HCT116 (cell line): Measurements from ENCODE around the gene ADH6. TPM values are rescaled to one million over a fixed set of nuclear protein-coding genes. Genes with fewer than 3 reads are reported as not detected.

Experiments used
- ATAC-seq: fragments of 200-7000 bp; cut with Tn5 transposase; 2 replicates; pipeline ENCODE4 v1.9.1; 2020; ENCODE audit warnings: mild to moderate bottlenecking, moderate library complexity
- BruUV-seq: library from RNA; stranded (reverse); fragments of 400-500 nt; replicated peaks from 2 replicates; lab custom pipeline; 2021; lab: Mats Ljungman, UMichigan
- CTCF ChIA-PET: fragments of 300-600 bp; sonication (Branson Sonifier 250); formaldehyde crosslinking; loops from one replicate; lab custom pipeline; 2021; ENCODE audit warnings: antibody characterized with exemption; lab: Charles Lee
- POLR2A ChIA-PET: fragments of 300-600, 350-600 bp; sonication (Branson Sonifier 250); formaldehyde crosslinking; loops from one replicate; lab custom pipeline; 2021; ENCODE audit warnings: antibody characterized with exemption; lab: Charles Lee
- RAD21 ChIA-PET, 2 experiments: fragments of 300-600 bp; sonication (Branson Sonifier 250); formaldehyde crosslinking; loops; one replicate each; lab custom pipeline; 2023; ENCODE audit warnings: low total read pairs in 2 of 2; ENCODE audit not compliant: uncharacterized antibody in 2 of 2, unreplicated experiment in 2 of 2, low non-redundant PET in 1 of 2; lab: Charles Lee
- DNase-seq: peaks from one replicate; pipeline ENCODE4 v3.0.0-alpha.2; 2010; ENCODE audit warnings: low read depth, low spot score
- H2AFZ ChIP-seq: fragments of 200-600 bp; shearing (Covaris generic), sonication (generic); 2 replicates; pipeline ENCODE4 v1.6.1; 2017; ENCODE audit warnings: low read depth, mixed run types, mixed read lengths, antibody characterized with exemption, low read length; ENCODE audit not compliant: poor library complexity, severe bottlenecking
- H3K27ac ChIP-seq: 2 replicates; pipeline ENCODE4 v1.5.1; 2012; ENCODE audit warnings: low read depth, low read length
- H3K27me3 ChIP-seq: fragments of 200-600 bp; sonication (generic); 2 replicates; pipeline ENCODE4 v1.6.1; 2016; ENCODE audit warnings: mixed run types, low read length, mixed read lengths; ENCODE audit not compliant: insufficient read depth
- H3K36me3 ChIP-seq, 2 experiments: fragments of 200-500 bp in 1 of 2; fragments of 200-600 bp in 1 of 2; sonication (Bioruptor generic) in 1 of 2; sonication (generic) in 1 of 2; 2 replicates each; pipeline versions ENCODE4 v1.5.1 to v1.6.1; 2014 to 2016; ENCODE audit warnings: low read length in 2 of 2, inconsistent platforms in 1 of 2, mixed read lengths in 1 of 2, mixed run types in 1 of 2; ENCODE audit not compliant: insufficient read depth in 2 of 2, control insufficient read depth in 1 of 2
- H3K4me1 ChIP-seq, 2 experiments: fragments of 200-600 bp in 1 of 2; sonication (generic) in 1 of 2; 2 replicates each; pipeline versions ENCODE4 v1.5.1 to v1.6.1; 2012 to 2017; ENCODE audit warnings: low read length in 2 of 2, inconsistent platforms in 1 of 2, mild to moderate bottlenecking in 1 of 2, mixed read lengths in 1 of 2, mixed run types in 1 of 2, moderate library complexity in 1 of 2; ENCODE audit not compliant: insufficient read depth in 2 of 2, control insufficient read depth in 1 of 2
- H3K4me2 ChIP-seq: fragments of 200-600 bp; sonication (generic); 2 replicates; pipeline ENCODE4 v1.6.1; 2017; ENCODE audit warnings: mixed run types, low read length, mixed read lengths
- H3K4me3 ChIP-seq, 2 experiments: fragments of 200-600 bp in 1 of 2; sonication (generic) in 1 of 2; replicated peaks in 1 of 2; 2 replicates each; pipeline ENCODE4 v1.5.1; 2011 to 2016; ENCODE audit warnings: low read length in 2 of 2, control low read depth in 1 of 2, low read depth in 1 of 2, mild to moderate bottlenecking in 1 of 2, mixed read lengths in 1 of 2, mixed run types in 1 of 2
- H3K79me2 ChIP-seq: fragments of 200-600 bp; sonication (generic); 2 replicates; pipeline ENCODE4 v1.6.1; 2017; ENCODE audit warnings: mild to moderate bottlenecking, mixed run types, low read length, moderate library complexity, mixed read lengths; ENCODE audit not compliant: insufficient read depth
- H3K9ac ChIP-seq: fragments of 200-600 bp; sonication (generic); 2 replicates; pipeline ENCODE4 v1.6.1; 2016; ENCODE audit warnings: low read length, mixed read lengths
- H3K9me2 ChIP-seq: fragments of 200-600 bp; sonication (generic), shearing (Covaris generic); 2 replicates; pipeline ENCODE4 v1.6.1; 2017; ENCODE audit warnings: mixed run types, mild to moderate bottlenecking, moderate library complexity; ENCODE audit not compliant: insufficient read depth
- H3K9me3 ChIP-seq, 2 experiments: fragments of 200-500 bp in 1 of 2; fragments of 200-600 bp in 1 of 2; sonication (Bioruptor generic) in 1 of 2; sonication (generic) in 1 of 2; 2 replicates each; pipeline ENCODE4 v1.6.1; 2014 to 2017; ENCODE audit warnings: low read length in 2 of 2, mixed read lengths in 2 of 2, inconsistent platforms in 1 of 2, low read depth in 1 of 2, mild to moderate bottlenecking in 1 of 2, mixed run types in 1 of 2, moderate library complexity in 1 of 2; ENCODE audit not compliant: control insufficient read depth in 1 of 2, insufficient read depth in 1 of 2
- H4K20me1 ChIP-seq: fragments of 200-600 bp; sonication (generic), shearing (Covaris generic); 2 replicates; pipeline ENCODE4 v1.6.1; 2017; ENCODE audit warnings: mixed run types, mild to moderate bottlenecking, moderate library complexity; ENCODE audit not compliant: insufficient read depth
- CEBPB ChIP-seq: IDR thresholded peaks from 2 replicates; pipeline ENCODE4 v1.6.1; 2012; ENCODE audit warnings: low read depth
- FOSL1 ChIP-seq: IDR thresholded peaks from 2 replicates; pipeline ENCODE4 v1.6.1; 2012; ENCODE audit warnings: low read depth
- RAD21 ChIP-seq: IDR thresholded peaks from 2 replicates; pipeline ENCODE4 v1.6.1; 2012; ENCODE audit warnings: low read depth, mild to moderate bottlenecking
- SIN3A ChIP-seq: IDR thresholded peaks from 2 replicates; pipeline ENCODE4 v1.6.1; 2012; ENCODE audit warnings: low read depth
- SP1 ChIP-seq: IDR thresholded peaks from 2 replicates; pipeline ENCODE4 v1.6.1; 2012; ENCODE audit warnings: low read depth
- TCF7L2 ChIP-seq: IDR thresholded peaks from 2 replicates; pipeline ENCODE4 v1.7.0; 2011; ENCODE audit warnings: borderline replicate concordance, inconsistent platforms; ENCODE audit not compliant: insufficient read depth, insufficient read length; ENCODE audit errors: extremely low read depth
- ZNF274 ChIP-seq: fragments of 200-500 bp; sonication (Bioruptor generic); IDR thresholded peaks from 2 replicates; pipeline ENCODE4 v1.6.1; 2014; ENCODE audit warnings: mild to moderate bottlenecking, low read depth, low read length, inconsistent platforms
- intact Hi-C: fragments of 100-400 bp; cut with micrococcal nuclease; formaldehyde crosslinking; loops from 2 replicates; pipeline ENCODE4 v1.10.0; 2022
- total RNA-seq: library from RNA; stranded (reverse); gene quantifications from one replicate; pipeline ENCODE4 v1.2.1, GENCODE V29; 2021; ENCODE audit not compliant: unreplicated experiment
- TF ChIP-seq, protein P1 (sequence below): IDR thresholded peaks from 2 replicates; pipeline ENCODE4 v1.6.1; 2011; ENCODE audit warnings: mild to moderate bottlenecking, low read length, moderate library complexity; ENCODE audit not compliant: insufficient replicate concordance; ENCODE audit errors: extremely low read depth
- TF ChIP-seq, protein P2 (sequence below), 3 experiments: fragments of 200-600 bp in 1 of 3; sonication (generic) in 1 of 3; IDR thresholded peaks in 2 of 3; conservative IDR thresholded peaks in 1 of 3; 2 replicates each; pipeline ENCODE4 v1.5.1; 2012 to 2017; ENCODE audit warnings: low read depth in 2 of 3, low read length in 2 of 3, antibody characterized with exemption in 1 of 3, borderline replicate concordance in 1 of 3, control low read depth in 1 of 3, mild to moderate bottlenecking in 1 of 3, mixed read lengths in 1 of 3, mixed run types in 1 of 3, moderate library complexity in 1 of 3; ENCODE audit not compliant: insufficient read depth in 1 of 3
- TF ChIP-seq, protein P3 (sequence below): IDR thresholded peaks from 2 replicates; pipeline ENCODE4 v1.6.1; 2012

ADH6 gene
- total RNA-seq, 1 experiment from 2014 or later: not detected

DNA sequence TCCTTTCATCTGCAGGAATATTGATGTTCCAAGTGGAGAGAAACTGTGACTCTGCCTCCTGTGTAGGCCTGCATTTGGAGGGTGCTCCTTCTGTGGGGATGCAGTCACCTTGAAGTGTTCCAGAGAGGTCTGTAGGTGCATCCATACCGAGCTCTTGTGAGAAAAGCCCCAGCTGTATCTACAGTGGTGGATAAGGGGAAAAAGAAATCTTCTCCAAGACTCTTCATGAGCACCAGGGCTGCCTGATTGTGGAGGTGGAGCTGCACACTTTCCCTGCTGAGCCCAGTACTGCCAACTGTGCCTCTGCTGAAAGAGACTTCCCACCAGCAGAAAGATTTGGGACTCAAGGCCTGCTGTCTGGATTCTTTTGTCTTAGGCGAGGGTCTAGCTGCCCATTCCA, 39.9 kb downstream of the ADH6 start:
- ATAC-seq (no peak), DNase-seq (no peak)
- H2AFZ ChIP-seq: no peak overlapping the region
- no TSS peak for BruUV-seq
- ChIA-PET CTCF (no interaction called here), RAD21 (no interaction called here), POLR2A (no interaction called here)
- H3K27ac ChIP-seq: no peak overlapping the region
- intact Hi-C loops: no loop called here
- H3K9me2 ChIP-seq: no peaks in the 10 kb centered on the region
- no peaks in the 10 kb centered on the region for H3K4me1 ChIP-seq
- no peaks in the 10 kb centered on the region for H3K27me3 ChIP-seq
- H3K9ac ChIP-seq: no peak overlapping the region
- no peaks in the 10 kb centered on the region for H4K20me1 ChIP-seq
- no peak overlapping the region for H3K4me2 ChIP-seq
- H3K9me3 ChIP-seq: no peaks in the 10 kb centered on the region
- H3K4me3 ChIP-seq: no peak overlapping the region
- TF ChIP-seq SIN3A: no peak
- no peak for TF ChIP-seq ZNF274
- TF ChIP-seq, protein P1, sequence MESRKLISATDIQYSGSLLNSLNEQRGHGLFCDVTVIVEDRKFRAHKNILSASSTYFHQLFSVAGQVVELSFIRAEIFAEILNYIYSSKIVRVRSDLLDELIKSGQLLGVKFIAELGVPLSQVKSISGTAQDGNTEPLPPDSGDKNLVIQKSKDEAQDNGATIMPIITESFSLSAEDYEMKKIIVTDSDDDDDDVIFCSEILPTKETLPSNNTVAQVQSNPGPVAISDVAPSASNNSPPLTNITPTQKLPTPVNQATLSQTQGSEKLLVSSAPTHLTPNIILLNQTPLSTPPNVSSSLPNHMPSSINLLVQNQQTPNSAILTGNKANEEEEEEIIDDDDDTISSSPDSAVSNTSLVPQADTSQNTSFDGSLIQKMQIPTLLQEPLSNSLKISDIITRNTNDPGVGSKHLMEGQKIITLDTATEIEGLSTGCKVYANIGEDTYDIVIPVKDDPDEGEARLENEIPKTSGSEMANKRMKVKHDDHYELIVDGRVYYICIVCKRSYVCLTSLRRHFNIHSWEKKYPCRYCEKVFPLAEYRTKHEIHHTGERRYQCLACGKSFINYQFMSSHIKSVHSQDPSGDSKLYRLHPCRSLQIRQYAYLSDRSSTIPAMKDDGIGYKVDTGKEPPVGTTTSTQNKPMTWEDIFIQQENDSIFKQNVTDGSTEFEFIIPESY: no peak
- TF ChIP-seq TCF7L2: no peak
- TF ChIP-seq, protein P2, sequence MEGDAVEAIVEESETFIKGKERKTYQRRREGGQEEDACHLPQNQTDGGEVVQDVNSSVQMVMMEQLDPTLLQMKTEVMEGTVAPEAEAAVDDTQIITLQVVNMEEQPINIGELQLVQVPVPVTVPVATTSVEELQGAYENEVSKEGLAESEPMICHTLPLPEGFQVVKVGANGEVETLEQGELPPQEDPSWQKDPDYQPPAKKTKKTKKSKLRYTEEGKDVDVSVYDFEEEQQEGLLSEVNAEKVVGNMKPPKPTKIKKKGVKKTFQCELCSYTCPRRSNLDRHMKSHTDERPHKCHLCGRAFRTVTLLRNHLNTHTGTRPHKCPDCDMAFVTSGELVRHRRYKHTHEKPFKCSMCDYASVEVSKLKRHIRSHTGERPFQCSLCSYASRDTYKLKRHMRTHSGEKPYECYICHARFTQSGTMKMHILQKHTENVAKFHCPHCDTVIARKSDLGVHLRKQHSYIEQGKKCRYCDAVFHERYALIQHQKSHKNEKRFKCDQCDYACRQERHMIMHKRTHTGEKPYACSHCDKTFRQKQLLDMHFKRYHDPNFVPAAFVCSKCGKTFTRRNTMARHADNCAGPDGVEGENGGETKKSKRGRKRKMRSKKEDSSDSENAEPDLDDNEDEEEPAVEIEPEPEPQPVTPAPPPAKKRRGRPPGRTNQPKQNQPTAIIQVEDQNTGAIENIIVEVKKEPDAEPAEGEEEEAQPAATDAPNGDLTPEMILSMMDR (IDR thresholded peaks at IDR 0.05 in 2 of 3, conservative IDR thresholded peaks at IDR 0.05 in 1 of 3; ENCODE audit: borderline replicate concordance in 1 of 3, insufficient read depth in 1 of 3, low read depth in 2 of 3, low read length in 2 of 3): no peak
- no peak for TF ChIP-seq CEBPB
- TF ChIP-seq RAD21: no peak
- no peak for TF ChIP-seq SP1
- no peak for TF ChIP-seq FOSL1
- TF ChIP-seq, protein P3, sequence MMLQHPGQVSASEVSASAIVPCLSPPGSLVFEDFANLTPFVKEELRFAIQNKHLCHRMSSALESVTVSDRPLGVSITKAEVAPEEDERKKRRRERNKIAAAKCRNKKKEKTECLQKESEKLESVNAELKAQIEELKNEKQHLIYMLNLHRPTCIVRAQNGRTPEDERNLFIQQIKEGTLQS: no peak
- no peaks in the 10 kb centered on the region for H3K36me3 ChIP-seq
- H3K79me2 ChIP-seq: no peaks in the 10 kb centered on the region
